Hepatocyte (in vitro differentiated cells): ENCODE measurements around the gene ZBTB38. TPM values are rescaled to one million over a fixed set of nuclear protein-coding genes. Genes with fewer than 3 reads are reported as not detected.

Experiments
- DNase-seq: peaks from one replicate; pipeline ENCODE4 v3.0.0-alpha.2; 2016; ENCODE audit warnings: low spot score
- H2AFZ ChIP-seq: fragments of 200-600 bp; sonication (generic); 2 replicates; pipeline ENCODE4 v1.6.0; 2016; ENCODE audit warnings: antibody characterized with exemption, mild to moderate bottlenecking
- H3K27ac ChIP-seq: fragments of 200-600 bp; sonication (generic); 2 replicates; pipeline ENCODE4 v1.5.1; 2016; ENCODE audit warnings: mild to moderate bottlenecking
- H3K27me3 ChIP-seq: fragments of 200-600 bp; sonication (generic); 2 replicates; pipeline ENCODE4 v1.6.1; 2016
- H3K36me3 ChIP-seq: fragments of 200-600 bp; sonication (generic); replicated peaks from 2 replicates; pipeline ENCODE4 v1.5.1; 2016; ENCODE audit warnings: low read depth; ENCODE audit not compliant: insufficient read depth
- H3K4me1 ChIP-seq: fragments of 200-600 bp; sonication (generic); 2 replicates; pipeline ENCODE4 v1.5.1; 2016; ENCODE audit warnings: mild to moderate bottlenecking, moderate library complexity; ENCODE audit not compliant: insufficient read depth
- H3K4me2 ChIP-seq: fragments of 200-600 bp; sonication (generic); 2 replicates; pipeline ENCODE4 v1.6.0; 2016
- H3K4me3 ChIP-seq: fragments of 200-600 bp; sonication (generic); 2 replicates; pipeline ENCODE4 v1.5.1; 2016; ENCODE audit warnings: mild to moderate bottlenecking
- H3K79me2 ChIP-seq: fragments of 200-600 bp; sonication (generic); 2 replicates; pipeline ENCODE4 v1.6.0; 2017; ENCODE audit warnings: mild to moderate bottlenecking
- H3K9me2 ChIP-seq: fragments of 200-600 bp; sonication (generic); replicated peaks from 2 replicates; pipeline ENCODE4 v1.6.0; 2017; ENCODE audit warnings: mild to moderate bottlenecking; ENCODE audit not compliant: insufficient read depth
- H3K9me3 ChIP-seq: fragments of 200-600 bp; sonication (generic); 2 replicates; pipeline ENCODE4 v1.5.1; 2016; ENCODE audit warnings: low read depth, mild to moderate bottlenecking
- H4K20me1 ChIP-seq: fragments of 200-600 bp; sonication (generic); 2 replicates; pipeline ENCODE4 v1.6.0; 2016; ENCODE audit warnings: mild to moderate bottlenecking; ENCODE audit not compliant: insufficient read depth, poor library complexity, severe bottlenecking
- CTCF ChIP-seq: fragments of 200-600 bp; sonication (generic); IDR thresholded peaks from 2 replicates; pipeline ENCODE4 v1.5.1; 2016; ENCODE audit warnings: antibody characterized with exemption, mild to moderate bottlenecking; ENCODE audit not compliant: poor library complexity
- EZH2 ChIP-seq: fragments of 200-600 bp; sonication (generic); IDR thresholded peaks from 2 replicates; pipeline ENCODE4 v1.6.1; 2016; ENCODE audit warnings: antibody characterized with exemption, mild to moderate bottlenecking, borderline replicate concordance
- EZH2phosphoT487 ChIP-seq: fragments of 200-600 bp; sonication (generic); IDR thresholded peaks from one replicate; pipeline ENCODE4 v1.6.1; 2018; ENCODE audit warnings: antibody characterized with exemption, mild to moderate bottlenecking, low read depth, moderate library complexity; ENCODE audit not compliant: unreplicated experiment, severe bottlenecking
- WGBS: methylation state at CpG from one replicate; pipeline ENCODE4 v1.1.6; 2016; ENCODE audit warnings: low lambda C conversion rate; ENCODE audit errors: missing lambda C conversion rate; 5-methylcytosine and 5-hydroxymethylcytosine counted together
- polyA plus RNA-seq: library from polyadenylated mRNA; unstranded; fragments of >200 nt; fragmentation: Nextera tagmentation; extraction: Ambion mirVana; gene quantifications from 2 replicates; pipeline ENCODE4 v1.2.1, GENCODE V29; 2016
- total RNA-seq: library from RNA; depleted of rRNA; stranded (reverse); fragments of >200 nt; gene quantifications from 2 replicates; pipeline ENCODE4 v1.2.3, GENCODE V29; 2014

Gene ZBTB38
- total and polyA plus RNA-seq, 2 experiments from 2014 or later: 31.6 to 122 TPM

GRCh38 chr3:141337523-141337854, 30.8 kb upstream of the ZBTB38 start:
- Histone ChIP-seq H4K20me1 (no peaks in the 10 kb centered on the region), H3K9me2 (no peaks in the 10 kb centered on the region), H3K4me1 (peaks cover 9% of the 10 kb centered on the region), H3K4me2 (no peak overlapping the region), H3K36me3 (no peaks in the 10 kb centered on the region), H3K27ac (peak overlapping the region; percentile 82), H3K79me2 (peaks cover 46% of the 10 kb centered on the region), H3K4me3 (no peak overlapping the region), H3K9me3 (no peaks in the 10 kb centered on the region), H3K27me3 (no peaks in the 10 kb centered on the region), H2AFZ (no peak overlapping the region)
- 89% methylated on average over 1 of the region's 1 CpG for WGBS
- DNase-seq: no peak
- TF ChIP-seq EZH2phosphoT487: no peak
- TF ChIP-seq CTCF: no peak
- TF ChIP-seq EZH2: no peak

GRCh38 chr3:141337991-141338390, 30.3 kb upstream of the ZBTB38 start:
- H3K9me2 ChIP-seq: no peaks in the 10 kb centered on the region
- H3K9me3 ChIP-seq: no peaks in the 10 kb centered on the region
- H2AFZ ChIP-seq: no peak overlapping the region
- H3K27me3 ChIP-seq: no peaks in the 10 kb centered on the region
- peaks cover 4% of the 10 kb centered on the region for H3K4me1 ChIP-seq
- H3K27ac ChIP-seq: peak overlapping the region; percentile 82
- H3K79me2 ChIP-seq: peaks cover 42% of the 10 kb centered on the region
- no peak overlapping the region for H3K4me2 ChIP-seq
- H3K36me3 ChIP-seq: no peaks in the 10 kb centered on the region
- H3K4me3 ChIP-seq: no peak overlapping the region
- TF ChIP-seq EZH2 (no peak), EZH2phosphoT487 (no peak), CTCF (no peak)
- DNase-seq: no peak
- no peaks in the 10 kb centered on the region for H4K20me1 ChIP-seq
- 98% methylated on average over 2 of the region's 2 CpGs for WGBS

GRCh38 chr3:141338881-141339280, 29.4 kb upstream of the ZBTB38 start:
- Histone ChIP-seq H2AFZ (no peak overlapping the region), H3K9me2 (no peaks in the 10 kb centered on the region), H3K4me2 (no peak overlapping the region), H3K27ac (peak overlapping the region; percentile 14), H4K20me1 (no peaks in the 10 kb centered on the region), H3K79me2 (peaks cover 35% of the 10 kb centered on the region), H3K27me3 (no peaks in the 10 kb centered on the region), H3K4me1 (no peaks in the 10 kb centered on the region), H3K4me3 (no peak overlapping the region), H3K36me3 (no peaks in the 10 kb centered on the region), H3K9me3 (no peaks in the 10 kb centered on the region)
- TF ChIP-seq EZH2: no peak
- no peak for TF ChIP-seq EZH2phosphoT487
- no peak for TF ChIP-seq CTCF
- no peak for DNase-seq

GRCh38 chr3:141341536-141341935, 26.8 kb upstream of the ZBTB38 start:
- no peak overlapping the region for H3K4me2 ChIP-seq
- H4K20me1 ChIP-seq: no peaks in the 10 kb centered on the region
- no peaks in the 10 kb centered on the region for H3K9me3 ChIP-seq
- peaks cover 17% of the 10 kb centered on the region for H3K79me2 ChIP-seq
- no peak overlapping the region for H3K27ac ChIP-seq
- no peak overlapping the region for H3K4me3 ChIP-seq
- no peaks in the 10 kb centered on the region for H3K27me3 ChIP-seq
- TF ChIP-seq EZH2phosphoT487 (no peak), CTCF (no peak)
- 100% methylated on average over 1 of the region's 1 CpG for WGBS
- H3K4me1 ChIP-seq: peaks cover 13% of the 10 kb centered on the region
- H3K36me3 ChIP-seq: no peaks in the 10 kb centered on the region
- DNase-seq: no peak
- no peaks in the 10 kb centered on the region for H3K9me2 ChIP-seq
- H2AFZ ChIP-seq: no peak overlapping the region
